Upper lobe of left lung (tissue), 4 donors: ENCODE results near the gene YPEL3.

Experiments used
- EP300 ChIP-seq, 4 donors: sonication (generic); formaldehyde crosslinking; IDR thresholded peaks; one replicate each; pipeline ENCODE4 v1.5.1; 2017; ENCODE audit warnings: antibody characterized with exemption in 4 of 4, control low read depth in 2 of 4
- POLR2A ChIP-seq, 4 donors: fragments of 450-650 bp; IDR thresholded peaks; one replicate each; pipeline ENCODE4 v1.5.1; 2016 to 2017; ENCODE audit warnings: antibody characterized with exemption in 4 of 4, mild to moderate bottlenecking in 2 of 4
- POLR2AphosphoS5 ChIP-seq, 2 donors: sonication (generic); formaldehyde crosslinking; IDR thresholded peaks; one replicate each; pipeline ENCODE4 v1.5.1; 2017; ENCODE audit warnings: antibody characterized with exemption in 2 of 2
- TF ChIP-seq, protein P1 (sequence below), 6 experiments: fragments of 450-650 bp in 4 of 6; fragments of 200-600 bp in 2 of 6; sonication (generic) in 2 of 6; IDR thresholded peaks; one replicate each; pipeline ENCODE4 v1.5.1; 2016 to 2019; ENCODE audit warnings: antibody characterized with exemption in 6 of 6

DNA sequence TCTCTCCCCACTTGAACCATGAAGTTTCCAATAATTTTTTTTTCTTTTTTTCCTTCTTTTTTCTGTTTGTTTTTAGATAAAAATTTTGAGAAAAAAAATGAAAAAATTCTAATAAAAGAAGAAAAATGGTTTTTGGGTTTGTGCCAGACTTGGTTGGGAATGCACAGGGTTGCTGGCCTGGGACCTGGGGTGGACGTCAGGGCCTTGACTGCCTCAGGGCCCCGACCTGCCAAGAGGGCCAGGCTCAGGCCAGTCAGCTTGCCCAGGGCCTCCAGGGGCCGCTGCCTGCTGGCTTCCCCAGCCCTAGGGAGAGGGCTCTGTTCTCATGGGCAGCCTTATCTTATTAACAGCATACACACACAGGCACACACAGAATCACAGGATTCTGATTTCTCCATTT lies 10.8 kb downstream of the YPEL3 start:
- TF ChIP-seq, protein P1, sequence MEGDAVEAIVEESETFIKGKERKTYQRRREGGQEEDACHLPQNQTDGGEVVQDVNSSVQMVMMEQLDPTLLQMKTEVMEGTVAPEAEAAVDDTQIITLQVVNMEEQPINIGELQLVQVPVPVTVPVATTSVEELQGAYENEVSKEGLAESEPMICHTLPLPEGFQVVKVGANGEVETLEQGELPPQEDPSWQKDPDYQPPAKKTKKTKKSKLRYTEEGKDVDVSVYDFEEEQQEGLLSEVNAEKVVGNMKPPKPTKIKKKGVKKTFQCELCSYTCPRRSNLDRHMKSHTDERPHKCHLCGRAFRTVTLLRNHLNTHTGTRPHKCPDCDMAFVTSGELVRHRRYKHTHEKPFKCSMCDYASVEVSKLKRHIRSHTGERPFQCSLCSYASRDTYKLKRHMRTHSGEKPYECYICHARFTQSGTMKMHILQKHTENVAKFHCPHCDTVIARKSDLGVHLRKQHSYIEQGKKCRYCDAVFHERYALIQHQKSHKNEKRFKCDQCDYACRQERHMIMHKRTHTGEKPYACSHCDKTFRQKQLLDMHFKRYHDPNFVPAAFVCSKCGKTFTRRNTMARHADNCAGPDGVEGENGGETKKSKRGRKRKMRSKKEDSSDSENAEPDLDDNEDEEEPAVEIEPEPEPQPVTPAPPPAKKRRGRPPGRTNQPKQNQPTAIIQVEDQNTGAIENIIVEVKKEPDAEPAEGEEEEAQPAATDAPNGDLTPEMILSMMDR (IDR thresholded peaks at IDR 0.05) = no peak
- TF ChIP-seq POLR2A (IDR thresholded peaks at IDR 0.05) = no peak
- TF ChIP-seq EP300 (IDR thresholded peaks at IDR 0.05) = no peak
- no peak for TF ChIP-seq POLR2AphosphoS5 (IDR thresholded peaks at IDR 0.05)
